ENCODE measurements around the gene WDR43. TPM values are rescaled to one million over a fixed set of nuclear protein-coding genes. Genes with fewer than 3 reads are reported as not detected.

WDR43 gene
- total and polyA plus RNA-seq, 12 donors: 7.2 to 69.8 (median 31.2) TPM

DNA sequence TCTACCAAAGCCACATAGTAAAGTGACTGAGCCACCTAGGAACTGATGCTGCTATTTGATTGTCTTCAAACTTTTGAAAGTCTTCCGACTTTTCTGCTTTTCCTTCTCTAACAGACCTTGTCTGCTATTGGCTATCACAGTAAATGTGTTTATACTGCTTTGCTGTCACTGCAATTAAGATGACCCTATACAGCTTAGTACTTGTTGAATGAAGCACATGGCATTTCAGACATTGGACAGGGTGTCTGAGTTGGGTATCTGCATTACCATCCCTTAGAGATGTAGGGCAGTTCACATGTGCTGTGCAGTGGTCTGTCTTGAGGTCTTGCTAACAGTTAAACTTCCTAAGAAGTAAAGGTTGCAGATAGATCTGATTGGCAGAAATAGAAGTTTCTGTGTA is 3.6 kb downstream of the WDR43 start:
- intact Hi-C loops (cut with DNase I): no loop called here
- Histone ChIP-seq H3K4me3 (no peak overlapping the region), H3K9me3 (replicated peaks in 1 of 3) (no peaks in the 10 kb centered on the region), H3K27ac (no peak overlapping the region), H3K36me3 (replicated peaks in 1 of 2) (peaks cover 0 to 10% of the 10 kb centered on the region in 2 donors), H3K27me3 (no peaks in the 10 kb centered on the region), H3K4me1 (replicated peaks in 1 of 2) (peaks cover 24 to 44% of the 10 kb centered on the region in 2 donors)
- no peak for TF ChIP-seq POLR2A (IDR thresholded peaks at IDR 0.05)
- TF ChIP-seq CTCF (IDR thresholded peaks at IDR 0.05): no peak
- WGBS, 4 donors: 49 to 76% (median 64%) methylated on average over 1 of the region's 1 CpG
- no peak for DNase-seq

GRCh38 chr2:28901202-28901601 is 6.7 kb downstream of the WDR43 start:
- no peaks in the 10 kb centered on the region for H3K27me3 ChIP-seq
- no peak for DNase-seq
- no peak overlapping the region for H3K27ac ChIP-seq
- peaks cover 18 to 48% of the 10 kb centered on the region in 2 donors for H3K4me1 ChIP-seq (replicated peaks in 1 of 2)
- no peaks in the 10 kb centered on the region for H3K9me3 ChIP-seq (replicated peaks in 1 of 3)
- WGBS, 4 donors: 64 to 74% (median 68%) methylated on average over 2 of the region's 2 CpGs
- no peak for TF ChIP-seq CTCF (IDR thresholded peaks at IDR 0.05)
- TF ChIP-seq POLR2A (IDR thresholded peaks at IDR 0.05): no peak
- peaks cover 0 to 11% of the 10 kb centered on the region in 2 donors for H3K36me3 ChIP-seq (replicated peaks in 1 of 2)
- intact Hi-C loops (cut with DNase I): no loop called here
- no peak overlapping the region for H3K4me3 ChIP-seq

DNA sequence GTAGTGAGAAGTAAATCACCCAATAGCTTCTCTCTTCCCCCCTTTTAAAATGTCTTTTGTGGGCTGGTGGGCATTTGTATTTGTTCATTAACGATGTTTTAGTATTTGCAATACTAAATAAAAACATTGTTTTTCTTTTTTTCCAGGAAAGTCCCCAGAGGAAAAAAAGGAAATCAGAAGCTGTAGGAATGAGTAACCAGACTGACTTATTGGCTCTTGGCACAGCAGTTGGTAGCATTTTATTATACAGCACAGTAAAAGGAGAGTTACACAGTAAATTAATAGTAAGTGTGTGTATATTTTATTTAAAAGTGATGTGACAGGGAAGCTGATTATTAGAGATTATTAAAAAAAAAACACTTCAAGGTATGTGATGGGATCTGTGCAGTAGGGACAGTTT is 7.4 kb downstream of the WDR43 start:
- intact Hi-C loops (cut with DNase I): no loop called here
- WGBS, 4 donors: 64 to 81% (median 72%) methylated on average over 1 of the region's 1 CpG
- Histone ChIP-seq H3K4me1 (replicated peaks in 1 of 2) (peaks cover 15 to 41% of the 10 kb centered on the region in 2 donors), H3K9me3 (replicated peaks in 1 of 3) (no peaks in the 10 kb centered on the region), H3K36me3 (replicated peaks in 1 of 2) (peaks cover 0 to 18% of the 10 kb centered on the region in 2 donors), H3K27ac (no peak overlapping the region), H3K4me3 (no peak overlapping the region), H3K27me3 (no peaks in the 10 kb centered on the region)
- no peak for DNase-seq
- TF ChIP-seq CTCF (IDR thresholded peaks at IDR 0.05) (no peak), POLR2A (IDR thresholded peaks at IDR 0.05) (no peak)

DNA sequence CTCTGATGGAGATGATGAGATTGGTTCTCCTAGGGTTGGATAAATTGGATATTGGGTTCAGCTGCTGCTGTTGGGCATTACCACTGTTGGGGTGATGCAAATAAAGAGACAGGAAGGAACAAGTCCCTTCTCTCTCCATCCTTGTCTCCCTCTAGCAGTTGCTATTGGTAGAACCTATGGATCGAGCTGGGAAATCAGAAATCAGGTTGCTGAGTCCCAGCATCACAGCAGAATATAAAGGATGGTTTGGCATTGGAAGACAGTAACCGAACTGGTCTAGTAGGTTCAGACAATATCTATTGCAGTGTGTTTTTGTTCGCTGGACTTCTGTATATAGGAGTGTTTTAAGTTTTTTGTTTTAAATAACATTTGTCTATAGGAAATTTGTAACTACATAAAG is 8.1 kb downstream of the WDR43 start:
- Histone ChIP-seq H3K4me3 (no peak overlapping the region), H3K4me1 (replicated peaks in 1 of 2) (peaks cover 15 to 34% of the 10 kb centered on the region in 2 donors), H3K27me3 (no peaks in the 10 kb centered on the region), H3K27ac (no peak overlapping the region), H3K36me3 (replicated peaks in 1 of 2) (peaks cover 0 to 24% of the 10 kb centered on the region in 2 donors), H3K9me3 (replicated peaks in 1 of 3) (no peaks in the 10 kb centered on the region)
- intact Hi-C loops (cut with DNase I): no loop called here
- no peak for DNase-seq
- TF ChIP-seq CTCF (IDR thresholded peaks at IDR 0.05): no peak
- TF ChIP-seq POLR2A (IDR thresholded peaks at IDR 0.05): no peak
- 91 to 96% (median 96%) methylated on average over 3 of the region's 3 CpGs for WGBS, 4 donors

Data from adrenal gland (tissue), 12 donors.